ENCODE data around the gene PTAR1.

Gene PTAR1

DNA sequence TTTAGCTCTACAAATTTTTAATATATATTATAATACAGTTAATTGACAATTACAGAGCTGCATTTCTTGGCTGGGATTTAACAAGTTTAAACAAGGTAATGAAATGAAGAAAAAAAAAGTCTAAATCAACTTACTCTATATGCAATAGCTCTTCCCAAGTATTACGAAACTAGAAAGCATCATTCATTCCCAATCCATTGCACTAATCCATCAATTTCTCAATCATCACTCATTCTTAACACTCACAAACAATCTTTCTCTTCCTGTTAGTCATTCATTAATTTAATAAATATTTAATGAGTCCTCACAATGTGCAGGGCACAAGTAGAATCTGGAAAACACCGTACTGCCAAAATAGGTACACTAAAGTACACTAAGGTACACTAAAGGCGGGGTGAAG lies 44.7 kb downstream of the PTAR1 start:
- TF ChIP-seq, protein P1, sequence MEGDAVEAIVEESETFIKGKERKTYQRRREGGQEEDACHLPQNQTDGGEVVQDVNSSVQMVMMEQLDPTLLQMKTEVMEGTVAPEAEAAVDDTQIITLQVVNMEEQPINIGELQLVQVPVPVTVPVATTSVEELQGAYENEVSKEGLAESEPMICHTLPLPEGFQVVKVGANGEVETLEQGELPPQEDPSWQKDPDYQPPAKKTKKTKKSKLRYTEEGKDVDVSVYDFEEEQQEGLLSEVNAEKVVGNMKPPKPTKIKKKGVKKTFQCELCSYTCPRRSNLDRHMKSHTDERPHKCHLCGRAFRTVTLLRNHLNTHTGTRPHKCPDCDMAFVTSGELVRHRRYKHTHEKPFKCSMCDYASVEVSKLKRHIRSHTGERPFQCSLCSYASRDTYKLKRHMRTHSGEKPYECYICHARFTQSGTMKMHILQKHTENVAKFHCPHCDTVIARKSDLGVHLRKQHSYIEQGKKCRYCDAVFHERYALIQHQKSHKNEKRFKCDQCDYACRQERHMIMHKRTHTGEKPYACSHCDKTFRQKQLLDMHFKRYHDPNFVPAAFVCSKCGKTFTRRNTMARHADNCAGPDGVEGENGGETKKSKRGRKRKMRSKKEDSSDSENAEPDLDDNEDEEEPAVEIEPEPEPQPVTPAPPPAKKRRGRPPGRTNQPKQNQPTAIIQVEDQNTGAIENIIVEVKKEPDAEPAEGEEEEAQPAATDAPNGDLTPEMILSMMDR (IDR thresholded peaks at IDR 0.05; ENCODE audit: low read length, missing control alignments) = no peak
- no peak overlapping the region for H3K4me3 ChIP-seq (replicated peaks; ENCODE audit: low read depth, low read length)
- no peak for DNase-seq (ENCODE audit: low read depth)

DNA sequence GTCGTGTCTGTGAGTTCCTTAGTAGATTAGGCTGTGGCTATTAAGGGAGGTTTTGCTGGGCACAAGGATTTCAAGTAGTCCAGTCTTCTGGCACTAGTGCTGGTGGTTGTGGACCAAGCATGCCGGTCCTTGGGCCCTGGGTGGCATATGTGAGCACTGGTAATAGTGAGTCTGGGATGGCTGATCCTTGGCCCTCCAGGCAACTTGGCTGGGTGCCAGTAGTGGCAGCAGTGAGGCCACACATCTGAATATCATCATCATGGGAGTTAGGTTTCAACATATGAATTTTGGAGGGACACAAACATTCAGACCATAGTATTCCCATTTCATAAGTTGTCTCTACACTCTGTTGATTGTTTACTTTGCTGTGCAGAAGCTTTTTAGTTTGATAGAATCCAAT lies 62.3 kb downstream of the PTAR1 start:
- DNase-seq (ENCODE audit: low read depth) = no peak
- no peak overlapping the region for H3K4me3 ChIP-seq (replicated peaks; ENCODE audit: low read depth, low read length)
- TF ChIP-seq, protein P1 (IDR thresholded peaks at IDR 0.05; ENCODE audit: low read length, missing control alignments) = no peak

DNA sequence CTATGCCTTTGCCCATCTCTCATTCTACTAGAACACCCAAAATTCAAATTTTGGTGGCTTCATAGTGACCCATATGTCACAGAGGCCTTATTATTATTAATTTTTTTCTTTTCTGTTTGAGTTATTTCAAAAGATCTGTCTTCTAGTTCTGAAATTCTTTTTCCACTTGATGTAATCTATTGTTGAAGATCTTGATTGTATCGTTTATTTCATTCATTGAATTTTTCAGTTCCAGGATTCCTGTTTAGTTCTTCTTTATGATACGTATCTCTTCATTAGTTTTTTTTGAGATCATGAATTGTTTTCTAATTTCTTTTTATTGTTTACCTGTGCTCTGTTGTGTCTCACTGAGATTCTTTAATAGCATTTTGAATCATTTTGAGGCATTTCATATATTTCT lies 63.0 kb downstream of the PTAR1 start:
- no peak overlapping the region for H3K4me3 ChIP-seq (replicated peaks; ENCODE audit: low read depth, low read length)
- TF ChIP-seq, protein P1 (IDR thresholded peaks at IDR 0.05; ENCODE audit: low read length, missing control alignments) = no peak
- no peak for DNase-seq (ENCODE audit: low read depth)

DNA sequence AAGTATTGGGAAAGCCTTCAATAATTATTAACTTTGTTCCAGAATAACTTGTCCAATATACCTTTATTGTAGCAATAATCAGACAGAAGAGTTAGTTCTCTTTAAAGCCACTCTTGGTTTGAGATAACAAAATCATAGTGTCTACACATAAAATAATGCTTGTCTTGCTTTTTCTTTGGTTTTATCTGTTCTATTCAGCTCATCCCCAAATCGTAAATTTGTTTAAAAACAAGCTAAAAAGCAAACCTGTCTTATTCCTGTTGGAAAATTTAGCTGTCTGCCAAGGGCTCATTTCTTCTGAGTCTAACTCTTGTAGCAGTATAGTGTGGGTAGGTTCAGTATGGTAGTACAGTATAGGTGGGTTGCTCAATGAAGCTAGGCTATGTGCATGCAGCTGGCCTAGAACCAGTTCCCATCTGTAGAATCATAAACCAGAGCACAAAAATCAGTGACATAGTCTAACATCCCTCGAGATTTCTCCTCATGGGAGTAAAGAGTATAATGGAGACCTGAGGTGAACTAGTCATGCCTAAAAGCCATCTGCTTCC lies 69.7 kb downstream of the PTAR1 start:
- TF ChIP-seq, protein P1 (IDR thresholded peaks at IDR 0.05; ENCODE audit: low read length, missing control alignments) = no peak
- no peak overlapping the region for H3K4me3 ChIP-seq (replicated peaks; ENCODE audit: low read depth, low read length)
- no peak for DNase-seq (ENCODE audit: low read depth)

DNA sequence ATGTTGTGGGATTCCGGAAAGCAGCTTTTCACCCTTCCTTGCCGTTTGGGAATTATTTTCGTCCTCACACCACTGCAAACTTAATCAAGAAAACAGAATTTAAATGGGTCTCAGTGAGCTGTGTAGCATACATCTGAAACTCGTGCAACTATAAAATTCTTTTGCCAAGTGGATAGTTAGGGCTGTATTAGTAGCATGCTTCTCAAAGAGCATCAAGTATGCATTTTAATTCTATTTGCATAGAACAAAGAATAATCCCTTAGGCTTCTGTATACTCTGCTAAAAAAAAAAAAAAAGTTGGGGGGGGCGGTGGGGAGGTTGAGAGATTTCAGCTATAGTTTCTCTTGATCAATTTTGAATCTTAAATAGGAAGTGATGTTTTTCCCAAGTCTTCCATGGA lies 75.9 kb downstream of the PTAR1 start:
- TF ChIP-seq, protein P1 (IDR thresholded peaks at IDR 0.05; ENCODE audit: low read length, missing control alignments) = no peak
- DNase-seq (ENCODE audit: low read depth) = no peak
- no peak overlapping the region for H3K4me3 ChIP-seq (replicated peaks; ENCODE audit: low read depth, low read length)

DNA sequence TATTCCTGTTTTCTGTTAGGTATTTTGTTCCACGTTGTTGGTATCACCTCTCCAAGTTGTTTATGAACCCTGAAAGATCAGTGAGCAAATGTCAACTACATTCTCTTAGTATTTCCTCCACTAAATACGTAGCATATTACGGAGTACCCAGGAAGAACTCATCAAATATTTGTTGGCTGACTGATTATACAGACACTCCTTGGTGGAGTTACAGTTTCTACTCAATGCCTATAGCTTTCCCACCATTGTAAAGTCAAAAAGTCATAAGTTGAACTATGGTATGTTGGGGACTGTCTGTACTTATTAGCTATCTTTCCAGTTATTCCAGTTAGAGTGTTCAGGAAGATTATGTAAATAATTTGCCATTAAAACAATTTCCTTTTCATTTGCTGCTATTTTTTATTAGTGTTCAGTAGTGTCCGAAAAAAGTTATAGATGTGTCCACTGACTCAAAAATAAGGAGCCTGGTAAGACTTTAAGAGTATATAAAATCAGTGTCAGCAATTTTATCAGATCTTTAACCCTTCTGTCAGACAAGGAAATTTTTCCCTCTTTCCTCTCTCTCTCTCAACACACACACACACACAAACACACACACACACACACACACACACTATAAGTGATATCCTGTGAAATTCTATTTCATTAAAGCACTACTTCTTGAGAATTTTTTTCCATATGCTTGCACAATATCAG lies 80.8 kb downstream of the PTAR1 start:
- TF ChIP-seq, protein P1 (IDR thresholded peaks at IDR 0.05; ENCODE audit: low read length, missing control alignments) = no peak
- DNase-seq (ENCODE audit: low read depth) = no peak
- H3K4me3 ChIP-seq (replicated peaks; ENCODE audit: low read depth, low read length) = no peak overlapping the region

DNA sequence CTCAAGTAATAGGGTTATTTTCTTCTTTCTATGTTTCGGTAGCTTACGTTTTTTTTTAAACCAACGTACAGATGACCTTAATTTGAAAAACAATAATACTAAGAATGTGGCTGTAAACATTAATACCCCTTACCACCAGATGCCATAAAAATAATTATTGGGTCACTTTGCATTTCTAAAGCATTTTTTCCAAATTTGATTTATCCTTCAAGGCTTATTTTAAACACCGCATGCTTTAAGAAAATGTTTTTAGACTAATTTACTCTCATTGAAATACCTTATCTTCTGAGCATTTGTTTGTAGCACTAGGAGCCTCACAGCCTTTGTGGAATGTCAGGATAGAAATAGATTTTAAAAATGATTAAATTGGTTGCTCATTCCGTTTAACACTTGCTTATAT lies 81.9 kb downstream of the PTAR1 start:
- no peak for DNase-seq (ENCODE audit: low read depth)
- no peak overlapping the region for H3K4me3 ChIP-seq (replicated peaks; ENCODE audit: low read depth, low read length)
- TF ChIP-seq, protein P1 (IDR thresholded peaks at IDR 0.05; ENCODE audit: low read length, missing control alignments) = no peak

Measured in fibroblast of pulmonary artery (primary cell).